ENCODE results near the gene MTRF1.

GRCh38 chr13:41246969-41247680 lies 16.3 kb downstream of the MTRF1 start:
- no peak for TF ChIP-seq EZH2phosphoT487 (IDR thresholded peaks at IDR 0.05; ENCODE audit: borderline replicate concordance, low read depth, low read length)
- TF ChIP-seq, protein P1, sequence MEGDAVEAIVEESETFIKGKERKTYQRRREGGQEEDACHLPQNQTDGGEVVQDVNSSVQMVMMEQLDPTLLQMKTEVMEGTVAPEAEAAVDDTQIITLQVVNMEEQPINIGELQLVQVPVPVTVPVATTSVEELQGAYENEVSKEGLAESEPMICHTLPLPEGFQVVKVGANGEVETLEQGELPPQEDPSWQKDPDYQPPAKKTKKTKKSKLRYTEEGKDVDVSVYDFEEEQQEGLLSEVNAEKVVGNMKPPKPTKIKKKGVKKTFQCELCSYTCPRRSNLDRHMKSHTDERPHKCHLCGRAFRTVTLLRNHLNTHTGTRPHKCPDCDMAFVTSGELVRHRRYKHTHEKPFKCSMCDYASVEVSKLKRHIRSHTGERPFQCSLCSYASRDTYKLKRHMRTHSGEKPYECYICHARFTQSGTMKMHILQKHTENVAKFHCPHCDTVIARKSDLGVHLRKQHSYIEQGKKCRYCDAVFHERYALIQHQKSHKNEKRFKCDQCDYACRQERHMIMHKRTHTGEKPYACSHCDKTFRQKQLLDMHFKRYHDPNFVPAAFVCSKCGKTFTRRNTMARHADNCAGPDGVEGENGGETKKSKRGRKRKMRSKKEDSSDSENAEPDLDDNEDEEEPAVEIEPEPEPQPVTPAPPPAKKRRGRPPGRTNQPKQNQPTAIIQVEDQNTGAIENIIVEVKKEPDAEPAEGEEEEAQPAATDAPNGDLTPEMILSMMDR (conservative IDR thresholded peaks at IDR 0.05; ENCODE audit: low read length), result no peak
